Esophagus squamous epithelium (tissue), 5 donors: ENCODE data around the gene SPTSSA. TPM values are rescaled to one million over a fixed set of nuclear protein-coding genes. Genes with fewer than 3 reads are reported as not detected.

Source experiments
- DNase-seq: peaks from one replicate; lab custom pipeline; 2025; lab: John Stamatoyannopoulos, UW
- H3K27ac ChIP-seq, 4 donors: fragments of 200-600 bp; sonication (generic); one replicate each; pipeline ENCODE4 v1.5.1; 2016 to 2019; ENCODE audit warnings: mild to moderate bottlenecking in 1 of 4
- H3K27me3 ChIP-seq, 4 donors: fragments of 200-600 bp; sonication (generic); 1 replicate in 3 of 4; 2 replicates in 1 of 4; pipeline versions ENCODE4 v1.5.1 to v1.6.0; 2017 to 2021; ENCODE audit warnings: antibody characterized with exemption in 1 of 4
- H3K36me3 ChIP-seq, 3 donors: fragments of 200-600 bp; sonication (generic); one replicate each; pipeline ENCODE4 v1.5.1; 2016 to 2019
- H3K4me1 ChIP-seq, 3 donors: fragments of 200-600 bp; sonication (generic); one replicate each; pipeline ENCODE4 v1.5.1; 2017 to 2019
- H3K4me3 ChIP-seq, 4 donors: fragments of 200-600 bp; sonication (generic); 1 replicate in 3 of 4; 2 replicates in 1 of 4; pipeline ENCODE4 v1.5.1; 2016 to 2019; ENCODE audit warnings: mild to moderate bottlenecking in 2 of 4, moderate library complexity in 1 of 4
- H3K9me3 ChIP-seq, 3 donors: fragments of 200-600 bp; sonication (generic); one replicate each; pipeline ENCODE4 v1.5.1; 2016 to 2019
- POLR2A ChIP-seq, 4 donors: fragments of 450-650 bp; IDR thresholded peaks; one replicate each; pipeline ENCODE4 v1.6.1; 2017; ENCODE audit warnings: antibody characterized with exemption in 4 of 4, mild to moderate bottlenecking in 4 of 4, moderate library complexity in 3 of 4
- WGBS, 2 donors: methylation state at CpG; one replicate each; pipeline ENCODE4 v1.1.5; 2018; 5-methylcytosine and 5-hydroxymethylcytosine counted together
- intact Hi-C: fragments of 100-400 bp; cut with DNase I; formaldehyde crosslinking; loops from one replicate; pipeline ENCODE4 v1.15.0; 2022
- total RNA-seq, 4 donors: library from RNA; depleted of rRNA; stranded (reverse); fragments of >200 nt; gene quantifications; one replicate each; pipeline ENCODE4 v1.1.0, GENCODE V29; 2016
- TF ChIP-seq, protein P1 (sequence below), 6 experiments: fragments of 450-650 bp in 4 of 6; fragments of 200-600 bp in 2 of 6; sonication (generic) in 2 of 6; IDR thresholded peaks; one replicate each; pipeline ENCODE4 v1.5.1; 2016 to 2019; ENCODE audit warnings: antibody characterized with exemption in 6 of 6, mild to moderate bottlenecking in 4 of 6, moderate library complexity in 4 of 6
- donor health status: DM: yes; HTN: yes; CAD: no.

SPTSSA gene
- total RNA-seq, 4 donors from 2014 or later: 9.4 to 35.0 (median 17.3) TPM

DNA sequence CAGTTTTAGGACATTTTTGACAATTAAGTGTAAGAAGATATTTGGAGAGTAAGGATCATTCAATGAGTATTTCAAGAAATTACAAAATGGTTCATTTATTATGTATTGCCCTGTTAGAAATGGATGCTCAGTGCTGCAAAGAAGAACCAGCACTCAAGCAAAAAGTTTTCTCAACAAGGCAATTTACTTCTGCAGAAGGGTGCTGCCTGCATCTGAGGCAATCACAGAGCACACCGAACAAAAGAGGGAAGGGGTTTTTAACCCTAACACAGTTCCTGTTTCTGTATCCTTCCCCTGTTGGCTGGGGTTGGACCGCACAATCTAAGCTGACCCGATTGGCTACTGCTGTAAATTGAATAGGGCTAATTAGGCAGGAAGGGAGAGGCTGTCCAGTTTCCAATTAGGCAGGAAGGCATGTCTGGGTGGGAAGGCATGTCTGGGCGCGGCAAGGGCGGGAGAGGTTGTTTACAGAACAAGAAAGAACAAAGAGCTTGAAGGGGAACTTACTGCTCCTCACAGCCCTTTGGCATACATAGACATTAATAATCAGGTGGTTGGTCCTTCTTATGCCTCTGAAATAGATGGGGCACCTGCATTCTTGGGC lies 41.4 kb downstream of the SPTSSA start:
- no peak for TF ChIP-seq POLR2A (IDR thresholded peaks at IDR 0.05)
- TF ChIP-seq, protein P1, sequence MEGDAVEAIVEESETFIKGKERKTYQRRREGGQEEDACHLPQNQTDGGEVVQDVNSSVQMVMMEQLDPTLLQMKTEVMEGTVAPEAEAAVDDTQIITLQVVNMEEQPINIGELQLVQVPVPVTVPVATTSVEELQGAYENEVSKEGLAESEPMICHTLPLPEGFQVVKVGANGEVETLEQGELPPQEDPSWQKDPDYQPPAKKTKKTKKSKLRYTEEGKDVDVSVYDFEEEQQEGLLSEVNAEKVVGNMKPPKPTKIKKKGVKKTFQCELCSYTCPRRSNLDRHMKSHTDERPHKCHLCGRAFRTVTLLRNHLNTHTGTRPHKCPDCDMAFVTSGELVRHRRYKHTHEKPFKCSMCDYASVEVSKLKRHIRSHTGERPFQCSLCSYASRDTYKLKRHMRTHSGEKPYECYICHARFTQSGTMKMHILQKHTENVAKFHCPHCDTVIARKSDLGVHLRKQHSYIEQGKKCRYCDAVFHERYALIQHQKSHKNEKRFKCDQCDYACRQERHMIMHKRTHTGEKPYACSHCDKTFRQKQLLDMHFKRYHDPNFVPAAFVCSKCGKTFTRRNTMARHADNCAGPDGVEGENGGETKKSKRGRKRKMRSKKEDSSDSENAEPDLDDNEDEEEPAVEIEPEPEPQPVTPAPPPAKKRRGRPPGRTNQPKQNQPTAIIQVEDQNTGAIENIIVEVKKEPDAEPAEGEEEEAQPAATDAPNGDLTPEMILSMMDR (IDR thresholded peaks at IDR 0.05): no peak
- WGBS, 2 donors: 80 to 82% methylated on average over 6 of the region's 6 CpGs
- no peak overlapping the region for H3K4me3 ChIP-seq
- H3K27me3 ChIP-seq: no peaks in the 10 kb centered on the region
- peaks cover 0 to 15% (median 15%) of the 10 kb centered on the region in 3 donors for H3K9me3 ChIP-seq
- no peak overlapping the region for H3K27ac ChIP-seq
- DNase-seq: no peak
- no peaks in the 10 kb centered on the region for H3K4me1 ChIP-seq
- intact Hi-C loops: no loop called here
- no peaks in the 10 kb centered on the region for H3K36me3 ChIP-seq

DNA sequence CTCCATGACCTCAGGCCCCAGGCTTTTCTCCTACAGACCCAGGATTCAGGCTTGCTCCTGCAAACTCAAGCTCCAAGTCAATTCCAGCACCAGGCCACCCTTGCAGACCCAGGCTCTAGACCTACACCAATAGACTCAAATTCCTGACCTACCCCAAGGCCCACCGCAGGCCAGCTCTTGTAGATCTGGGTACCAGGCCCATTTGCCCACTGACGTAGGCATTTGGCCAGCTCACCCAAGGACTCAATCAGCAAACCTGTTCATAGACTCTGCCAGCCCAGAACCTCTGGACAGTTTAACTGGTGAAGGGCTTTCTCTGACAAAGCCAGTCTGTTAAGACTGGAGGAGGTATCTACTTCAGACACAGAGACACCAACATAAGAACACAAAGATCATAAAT lies 52.3 kb downstream of the SPTSSA start:
- Histone ChIP-seq H3K4me1 (no peaks in the 10 kb centered on the region), H3K9me3 (peaks cover 0 to 15% (median 4%) of the 10 kb centered on the region in 3 donors), H3K4me3 (no peak overlapping the region), H3K36me3 (no peaks in the 10 kb centered on the region), H3K27me3 (no peaks in the 10 kb centered on the region), H3K27ac (no peak overlapping the region)
- TF ChIP-seq, protein P1 (IDR thresholded peaks at IDR 0.05): no peak
- no peak for TF ChIP-seq POLR2A (IDR thresholded peaks at IDR 0.05)
- no peak for DNase-seq
- intact Hi-C loops: no loop called here
- 83 to 100% methylated on average over 1 to 2 of the region's 2 CpGs for WGBS, 2 donors

DNA sequence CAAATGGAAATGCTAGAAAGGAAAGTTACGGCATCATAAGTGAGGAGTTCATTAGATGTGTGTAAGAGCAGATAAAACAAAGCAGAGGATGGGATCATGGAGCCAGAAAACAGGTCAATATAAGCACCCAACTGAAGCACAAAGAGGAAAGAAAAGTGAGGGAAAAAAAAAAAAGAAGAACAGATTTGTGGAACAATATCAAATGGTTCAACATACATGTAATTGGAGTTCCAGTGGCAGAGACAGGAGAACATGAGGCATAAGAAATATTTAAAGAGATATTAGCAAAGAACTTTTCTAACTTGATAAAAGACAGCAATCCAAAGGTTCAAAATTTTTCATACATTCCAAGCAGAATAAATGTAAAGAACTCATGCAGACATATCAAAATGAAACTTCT lies 54.1 kb downstream of the SPTSSA start:
- intact Hi-C loops: no loop called here

DNA sequence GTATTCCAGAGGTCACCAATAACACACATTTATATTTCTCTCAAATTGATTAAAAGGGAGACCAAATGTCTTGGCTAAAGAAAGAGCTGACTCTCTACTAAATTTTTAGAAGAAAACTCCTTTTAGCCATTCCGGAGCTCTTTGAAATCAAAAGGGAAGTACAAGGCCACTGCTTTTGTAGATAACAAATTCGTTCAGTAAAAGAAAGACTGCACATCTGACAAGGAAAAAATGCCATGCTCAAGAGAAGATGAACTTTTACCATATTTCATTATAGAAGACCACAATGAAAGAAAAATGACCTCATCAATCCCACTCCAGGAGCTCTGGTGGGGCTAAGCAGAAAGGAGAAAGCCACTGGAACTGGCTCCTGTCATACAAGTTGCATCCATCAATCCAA lies 57.6 kb downstream of the SPTSSA start:
- intact Hi-C loops: no loop called here
- 54 to 76% methylated on average over 2 of the region's 2 CpGs for WGBS, 2 donors
- no peaks in the 10 kb centered on the region for H3K9me3 ChIP-seq
- no peaks in the 10 kb centered on the region for H3K36me3 ChIP-seq
- H3K27ac ChIP-seq: no peak overlapping the region
- H3K4me3 ChIP-seq: no peak overlapping the region
- no peak for DNase-seq
- no peak for TF ChIP-seq POLR2A (IDR thresholded peaks at IDR 0.05)
- TF ChIP-seq, protein P1 (IDR thresholded peaks at IDR 0.05): no peak
- no peaks in the 10 kb centered on the region for H3K4me1 ChIP-seq
- no peaks in the 10 kb centered on the region for H3K27me3 ChIP-seq

More for the DNA sequence above, 54.1 kb downstream of the SPTSSA start:
- H3K4me1 ChIP-seq: no peaks in the 10 kb centered on the region
- no peak for DNase-seq
- H3K36me3 ChIP-seq: no peaks in the 10 kb centered on the region
- no peaks in the 10 kb centered on the region for H3K27me3 ChIP-seq
- H3K4me3 ChIP-seq: no peak overlapping the region
- H3K9me3 ChIP-seq: peaks cover 0 to 15% (median 4%) of the 10 kb centered on the region in 3 donors
- H3K27ac ChIP-seq: no peak overlapping the region
- TF ChIP-seq POLR2A (IDR thresholded peaks at IDR 0.05): no peak
- TF ChIP-seq, protein P1 (IDR thresholded peaks at IDR 0.05): no peak
- WGBS, 2 donors: 92 to 96% methylated on average over 1 of the region's 1 CpG

DNA sequence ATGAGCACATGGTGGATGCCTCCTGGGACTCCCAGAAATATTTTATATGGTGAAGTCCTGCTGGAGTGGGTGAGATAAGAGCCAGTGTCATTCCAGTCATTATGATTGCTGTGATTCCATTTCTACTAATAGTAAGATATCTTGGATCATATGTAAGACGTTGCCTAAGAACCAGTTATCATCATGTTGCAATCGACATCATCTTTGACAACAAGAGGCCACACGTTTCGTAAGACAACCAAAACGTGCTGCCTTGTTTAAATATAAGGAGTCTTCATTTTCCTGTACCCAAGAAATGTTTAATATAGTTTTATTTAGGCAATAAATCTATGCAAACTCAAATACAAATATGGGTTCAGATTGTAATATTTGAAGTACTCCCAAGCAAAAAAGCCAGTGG lies 58.4 kb downstream of the SPTSSA start:
- no peak for TF ChIP-seq POLR2A (IDR thresholded peaks at IDR 0.05)
- TF ChIP-seq, protein P1 (IDR thresholded peaks at IDR 0.05): no peak
- H3K27ac ChIP-seq: no peak overlapping the region
- DNase-seq: no peak
- 52 to 57% methylated on average over 5 of the region's 5 CpGs for WGBS, 2 donors
- intact Hi-C loops: no loop called here
- H3K4me3 ChIP-seq: no peak overlapping the region
- H3K9me3 ChIP-seq: no peaks in the 10 kb centered on the region
- no peaks in the 10 kb centered on the region for H3K27me3 ChIP-seq
- H3K36me3 ChIP-seq: no peaks in the 10 kb centered on the region
- H3K4me1 ChIP-seq: no peaks in the 10 kb centered on the region
